Measurements from ENCODE around the gene FRK.
"Not testable (repeated sequence)": the region's sequence is repeated elsewhere in the genome, so short reads cannot be mapped to it uniquely, and the experiment has no call there.

FRK gene

GRCh38 chr6:116096048-116096759 is 35.5 kb upstream of the FRK start:
- not testable (repeated sequence) for DNase-seq; H3K4me1 ChIP-seq (ENCODE audit: control insufficient read depth, low read depth, low read length); H2BK15ac ChIP-seq (replicated peaks; ENCODE audit: low read depth); H3K4me2 ChIP-seq (ENCODE audit: low read length); H2AK5ac ChIP-seq (ENCODE audit: low read length); H3K27ac ChIP-seq (ENCODE audit: low read depth, low read length); H3K56ac ChIP-seq (ENCODE audit: low read length); H3K9ac ChIP-seq (ENCODE audit: low read length); H3K27me3 ChIP-seq (ENCODE audit: insufficient read depth, low read length, poor library complexity); H4K5ac ChIP-seq (ENCODE audit: low read length); H3K36me3 ChIP-seq (ENCODE audit: control insufficient read depth, insufficient read depth, low read length); H3K79me2 ChIP-seq (ENCODE audit: control insufficient read depth, insufficient read depth, low read length); H3K79me1 ChIP-seq (ENCODE audit: low read length); H3K18ac ChIP-seq (ENCODE audit: low read length); H2BK5ac ChIP-seq (ENCODE audit: low read length); H3K23ac ChIP-seq (ENCODE audit: low read length); H3K4me3 ChIP-seq (ENCODE audit: low read length); H2BK120ac ChIP-seq (ENCODE audit: low read depth, low read length); H4K8ac ChIP-seq (ENCODE audit: low read depth, low read length); H3K4ac ChIP-seq (ENCODE audit: low read depth, low read length)
- no CpG with 5 or more reads among the region's 9 CpGs for WGBS (ENCODE audit: extremely low coverage, insufficient coverage, low lambda C conversion rate)

- no peak overlapping the region for H2BK5ac ChIP-seq (ENCODE audit: low read length)
- H3K23ac ChIP-seq (ENCODE audit: low read length), result no peak overlapping the region
- WGBS (ENCODE audit: extremely low coverage, insufficient coverage, low lambda C conversion rate), result no CpG with 5 or more reads among the region's 7 CpGs
These were observed 33.4 kb upstream of the FRK start for GRCh38 chr6:116094041-116094440.

GRCh38 chr6:116090251-116090650 is 29.6 kb upstream of the FRK start:
- Histone ChIP-seq H4K5ac (ENCODE audit: low read length) (no peak overlapping the region), H3K9ac (ENCODE audit: low read length) (no peak overlapping the region), H2BK120ac (ENCODE audit: low read depth, low read length) (no peak overlapping the region), H2BK5ac (ENCODE audit: low read length) (no peak overlapping the region), H3K27me3 (ENCODE audit: insufficient read depth, low read length, poor library complexity) (no peaks in the 10 kb centered on the region), H3K4me3 (ENCODE audit: low read length) (no peak overlapping the region), H4K8ac (ENCODE audit: low read depth, low read length) (no peak overlapping the region), H2BK15ac (replicated peaks; ENCODE audit: low read depth) (no peak overlapping the region), H3K27ac (ENCODE audit: low read depth, low read length) (no peak overlapping the region), H3K4me1 (ENCODE audit: control insufficient read depth, low read depth, low read length) (no peaks in the 10 kb centered on the region), H3K4me2 (ENCODE audit: low read length) (no peak overlapping the region), H3K56ac (ENCODE audit: low read length) (no peak overlapping the region), H3K79me1 (ENCODE audit: low read length) (no peaks in the 10 kb centered on the region), H3K36me3 (ENCODE audit: control insufficient read depth, insufficient read depth, low read length) (no peaks in the 10 kb centered on the region), H3K4ac (ENCODE audit: low read depth, low read length) (no peak overlapping the region), H2AK5ac (ENCODE audit: low read length) (no peak overlapping the region), H3K18ac (ENCODE audit: low read length) (no peak overlapping the region), H3K23ac (ENCODE audit: low read length) (no peak overlapping the region), H3K79me2 (ENCODE audit: control insufficient read depth, insufficient read depth, low read length) (no peaks in the 10 kb centered on the region)
- WGBS (ENCODE audit: extremely low coverage, insufficient coverage, low lambda C conversion rate), result no CpG with 5 or more reads among the region's 2 CpGs
- DNase-seq, result no peak

More at GRCh38 chr6:116094041-116094440, 33.4 kb upstream of the FRK start:
- Histone ChIP-seq H2BK15ac (replicated peaks; ENCODE audit: low read depth) (no peak overlapping the region), H3K9ac (ENCODE audit: low read length) (no peak overlapping the region), H3K79me1 (ENCODE audit: low read length) (no peaks in the 10 kb centered on the region), H3K18ac (ENCODE audit: low read length) (no peak overlapping the region), H3K79me2 (ENCODE audit: control insufficient read depth, insufficient read depth, low read length) (no peaks in the 10 kb centered on the region), H4K5ac (ENCODE audit: low read length) (no peak overlapping the region), H4K8ac (ENCODE audit: low read depth, low read length) (no peak overlapping the region), H3K36me3 (ENCODE audit: control insufficient read depth, insufficient read depth, low read length) (no peaks in the 10 kb centered on the region), H3K4me1 (ENCODE audit: control insufficient read depth, low read depth, low read length) (no peaks in the 10 kb centered on the region), H3K4ac (ENCODE audit: low read depth, low read length) (no peak overlapping the region), H3K27ac (ENCODE audit: low read depth, low read length) (no peak overlapping the region), H2AK5ac (ENCODE audit: low read length) (no peak overlapping the region), H2BK120ac (ENCODE audit: low read depth, low read length) (no peak overlapping the region), H3K27me3 (ENCODE audit: insufficient read depth, low read length, poor library complexity) (no peaks in the 10 kb centered on the region), H3K56ac (ENCODE audit: low read length) (no peak overlapping the region), H3K4me2 (ENCODE audit: low read length) (no peak overlapping the region), H3K4me3 (ENCODE audit: low read length) (no peak overlapping the region)
- DNase-seq, result no peak

- no peak overlapping the region for H3K4me2 ChIP-seq (ENCODE audit: low read length)
- H3K79me1 ChIP-seq (ENCODE audit: low read length), result no peaks in the 10 kb centered on the region
- H3K79me2 ChIP-seq (ENCODE audit: control insufficient read depth, insufficient read depth, low read length), result no peaks in the 10 kb centered on the region
- H4K8ac ChIP-seq (ENCODE audit: low read depth, low read length), result no peak overlapping the region
- H3K56ac ChIP-seq (ENCODE audit: low read length), result no peak overlapping the region
- DNase-seq, result no peak
- no peak overlapping the region for H2AK5ac ChIP-seq (ENCODE audit: low read length)
- H2BK5ac ChIP-seq (ENCODE audit: low read length), result no peak overlapping the region
- H3K18ac ChIP-seq (ENCODE audit: low read length), result no peak overlapping the region
- H3K4ac ChIP-seq (ENCODE audit: low read depth, low read length), result no peak overlapping the region
- no peaks in the 10 kb centered on the region for H3K27me3 ChIP-seq (ENCODE audit: insufficient read depth, low read length, poor library complexity)
- H3K4me3 ChIP-seq (ENCODE audit: low read length), result no peak overlapping the region
- H3K23ac ChIP-seq (ENCODE audit: low read length), result no peak overlapping the region
- H4K5ac ChIP-seq (ENCODE audit: low read length), result no peak overlapping the region
- no peak overlapping the region for H2BK120ac ChIP-seq (ENCODE audit: low read depth, low read length)
- no peak overlapping the region for H2BK15ac ChIP-seq (replicated peaks; ENCODE audit: low read depth)
- no peaks in the 10 kb centered on the region for H3K36me3 ChIP-seq (ENCODE audit: control insufficient read depth, insufficient read depth, low read length)
- H3K4me1 ChIP-seq (ENCODE audit: control insufficient read depth, low read depth, low read length), result no peaks in the 10 kb centered on the region
- H3K9ac ChIP-seq (ENCODE audit: low read length), result no peak overlapping the region
- no peak overlapping the region for H3K27ac ChIP-seq (ENCODE audit: low read depth, low read length)
These were observed 28.3 kb upstream of the FRK start for GRCh38 chr6:116088946-116089345.

GRCh38 chr6:116087437-116088027 is 26.8 kb upstream of the FRK start:
- H3K4me1 ChIP-seq (ENCODE audit: control insufficient read depth, low read depth, low read length), result no peaks in the 10 kb centered on the region
- DNase-seq, result no peak
- H3K9ac ChIP-seq (ENCODE audit: low read length), result no peak overlapping the region
- no peak overlapping the region for H3K4ac ChIP-seq (ENCODE audit: low read depth, low read length)
- WGBS (ENCODE audit: extremely low coverage, insufficient coverage, low lambda C conversion rate), result no CpG with 5 or more reads among the region's 4 CpGs
- no peak overlapping the region for H4K8ac ChIP-seq (ENCODE audit: low read depth, low read length)
- no peak overlapping the region for H3K27ac ChIP-seq (ENCODE audit: low read depth, low read length)
- no peak overlapping the region for H3K23ac ChIP-seq (ENCODE audit: low read length)
- H3K56ac ChIP-seq (ENCODE audit: low read length), result no peak overlapping the region
- no peaks in the 10 kb centered on the region for H3K79me2 ChIP-seq (ENCODE audit: control insufficient read depth, insufficient read depth, low read length)
- no peak overlapping the region for H2BK5ac ChIP-seq (ENCODE audit: low read length)
- no peak overlapping the region for H3K4me3 ChIP-seq (ENCODE audit: low read length)
- no peak overlapping the region for H3K18ac ChIP-seq (ENCODE audit: low read length)
- no peak overlapping the region for H2BK120ac ChIP-seq (ENCODE audit: low read depth, low read length)
- no peaks in the 10 kb centered on the region for H3K36me3 ChIP-seq (ENCODE audit: control insufficient read depth, insufficient read depth, low read length)
- no peak overlapping the region for H3K4me2 ChIP-seq (ENCODE audit: low read length)
- H3K79me1 ChIP-seq (ENCODE audit: low read length), result no peaks in the 10 kb centered on the region
- no peak overlapping the region for H4K5ac ChIP-seq (ENCODE audit: low read length)
- no peak overlapping the region for H2BK15ac ChIP-seq (replicated peaks; ENCODE audit: low read depth)
- no peak overlapping the region for H2AK5ac ChIP-seq (ENCODE audit: low read length)
- no peaks in the 10 kb centered on the region for H3K27me3 ChIP-seq (ENCODE audit: insufficient read depth, low read length, poor library complexity)

GRCh38 chr6:116084284-116084683 is 23.6 kb upstream of the FRK start:
- Histone ChIP-seq H3K4me2 (ENCODE audit: low read length) (no peak overlapping the region), H3K56ac (ENCODE audit: low read length) (no peak overlapping the region), H3K4ac (ENCODE audit: low read depth, low read length) (no peak overlapping the region), H2BK120ac (ENCODE audit: low read depth, low read length) (no peak overlapping the region), H3K79me2 (ENCODE audit: control insufficient read depth, insufficient read depth, low read length) (no peaks in the 10 kb centered on the region), H3K18ac (ENCODE audit: low read length) (no peak overlapping the region), H2BK5ac (ENCODE audit: low read length) (no peak overlapping the region), H3K27ac (ENCODE audit: low read depth, low read length) (no peak overlapping the region), H3K27me3 (ENCODE audit: insufficient read depth, low read length, poor library complexity) (no peaks in the 10 kb centered on the region), H2AK5ac (ENCODE audit: low read length) (no peak overlapping the region), H3K79me1 (ENCODE audit: low read length) (no peaks in the 10 kb centered on the region), H3K9ac (ENCODE audit: low read length) (no peak overlapping the region), H3K4me1 (ENCODE audit: control insufficient read depth, low read depth, low read length) (no peaks in the 10 kb centered on the region), H2BK15ac (replicated peaks; ENCODE audit: low read depth) (no peak overlapping the region), H3K36me3 (ENCODE audit: control insufficient read depth, insufficient read depth, low read length) (no peaks in the 10 kb centered on the region), H4K8ac (ENCODE audit: low read depth, low read length) (no peak overlapping the region), H4K5ac (ENCODE audit: low read length) (no peak overlapping the region), H3K23ac (ENCODE audit: low read length) (no peak overlapping the region), H3K4me3 (ENCODE audit: low read length) (no peak overlapping the region)
- WGBS (ENCODE audit: extremely low coverage, insufficient coverage, low lambda C conversion rate), result no CpG with 5 or more reads among the region's 2 CpGs
- DNase-seq, result no peak

Data from mesendoderm (in vitro differentiated cells).